Caco-2 (cell line): ENCODE results near the gene ZNF30. TPM values are rescaled to one million over a fixed set of nuclear protein-coding genes. Genes with fewer than 3 reads are reported as not detected.
"Not testable (repeated sequence)": the region's sequence is repeated elsewhere in the genome, so short reads cannot be mapped to it uniquely, and the experiment has no call there.

Source experiments
- BruUV-seq: library from RNA; stranded (reverse); fragments of 400-500 nt; replicated peaks from 2 replicates; lab custom pipeline; 2021; lab: Mats Ljungman, UMichigan
- CTCF ChIA-PET: fragments of 300-600 bp; sonication (Branson Sonifier 250); formaldehyde crosslinking; loops from one replicate; lab custom pipeline; 2022; ENCODE audit warnings: antibody characterized with exemption; lab: Charles Lee
- POLR2A ChIA-PET: fragments of 300-600 bp; sonication (Branson Sonifier 250); formaldehyde crosslinking; loops from one replicate; lab custom pipeline; 2022; ENCODE audit warnings: antibody characterized with exemption; lab: Charles Lee
- DNase-seq, 2 experiments: peaks; one replicate each; pipeline versions ENCODE4 v3.0.0 to v3.0.0-alpha.2; 2020 to 2022
- H3K27me3 ChIP-seq: replicated peaks from 2 replicates; pipeline ENCODE4 v1.6.0; 2011; ENCODE audit warnings: low read length; ENCODE audit not compliant: control insufficient read depth, insufficient read depth
- H3K36me3 ChIP-seq: 2 replicates; pipeline ENCODE4 v1.5.1; 2011; ENCODE audit warnings: low read length; ENCODE audit not compliant: control insufficient read depth, insufficient read depth
- H3K4me1 ChIP-seq: fragments of 250-450 bp; sonication (Bioruptor Pico); 2 replicates; pipeline ENCODE4 v1.5.1; 2020; ENCODE audit warnings: mild to moderate bottlenecking
- H3K4me3 ChIP-seq: 2 replicates; pipeline ENCODE4 v1.5.1; 2011; ENCODE audit warnings: low read depth, mild to moderate bottlenecking, control low read depth, low read length
- H3K9me3 ChIP-seq: fragments of 250-450 bp; sonication (Bioruptor Pico); 2 replicates; pipeline ENCODE4 v1.5.1; 2020; ENCODE audit warnings: mild to moderate bottlenecking, moderate library complexity
- H3K27ac Mint-ChIP-seq: one replicate; pipeline ENCODE4 v1.8.0; 2022; ENCODE audit warnings: mixed read lengths; ENCODE audit not compliant: unreplicated experiment
- H3K27me3 Mint-ChIP-seq: one replicate; pipeline ENCODE4 v1.8.0; 2022; ENCODE audit warnings: mixed read lengths; ENCODE audit not compliant: insufficient read depth, unreplicated experiment
- H3K36me3 Mint-ChIP-seq: one replicate; pipeline ENCODE4 v1.8.0; 2022; ENCODE audit warnings: mild to moderate bottlenecking, mixed read lengths; ENCODE audit not compliant: insufficient read depth, unreplicated experiment
- H3K4me1 Mint-ChIP-seq: one replicate; pipeline ENCODE4 v1.8.0; 2022; ENCODE audit warnings: low read depth, mixed read lengths; ENCODE audit not compliant: unreplicated experiment
- H3K4me3 Mint-ChIP-seq: one replicate; pipeline ENCODE4 v1.8.0; 2022; ENCODE audit warnings: mild to moderate bottlenecking, moderate library complexity, mixed read lengths; ENCODE audit not compliant: unreplicated experiment
- H3K9me3 Mint-ChIP-seq: one replicate; pipeline ENCODE4 v1.8.0; 2022; ENCODE audit warnings: mixed read lengths; ENCODE audit not compliant: unreplicated experiment
- CTCF ChIP-seq, 2 experiments: fragments of 200-600 bp in 1 of 2; IDR thresholded peaks; 1 replicate in 1 of 2; 2 replicates in 1 of 2; pipeline versions ENCODE4 v1.5.1 to v1.8.0; 2011 to 2022; ENCODE audit warnings: antibody characterized with exemption in 1 of 2, control low read depth in 1 of 2, inconsistent platforms in 1 of 2, low read depth in 1 of 2, low read length in 1 of 2, mild to moderate bottlenecking in 1 of 2, moderate library complexity in 1 of 2; ENCODE audit not compliant: insufficient read depth in 1 of 2, severe bottlenecking in 1 of 2, unreplicated experiment in 1 of 2
- intact Hi-C: fragments of 100-400 bp; cut with micrococcal nuclease; formaldehyde crosslinking; loops from one replicate; pipeline ENCODE4 v1.10.0; 2022; ENCODE audit not compliant: unreplicated experiment
- total RNA-seq: library from RNA; stranded (reverse); gene quantifications from 2 replicates; pipeline ENCODE4 v1.2.3, GENCODE V29; 2022

ZNF30 gene
- total RNA-seq, 1 experiment from 2014 or later, result 5.6 TPM

DNA sequence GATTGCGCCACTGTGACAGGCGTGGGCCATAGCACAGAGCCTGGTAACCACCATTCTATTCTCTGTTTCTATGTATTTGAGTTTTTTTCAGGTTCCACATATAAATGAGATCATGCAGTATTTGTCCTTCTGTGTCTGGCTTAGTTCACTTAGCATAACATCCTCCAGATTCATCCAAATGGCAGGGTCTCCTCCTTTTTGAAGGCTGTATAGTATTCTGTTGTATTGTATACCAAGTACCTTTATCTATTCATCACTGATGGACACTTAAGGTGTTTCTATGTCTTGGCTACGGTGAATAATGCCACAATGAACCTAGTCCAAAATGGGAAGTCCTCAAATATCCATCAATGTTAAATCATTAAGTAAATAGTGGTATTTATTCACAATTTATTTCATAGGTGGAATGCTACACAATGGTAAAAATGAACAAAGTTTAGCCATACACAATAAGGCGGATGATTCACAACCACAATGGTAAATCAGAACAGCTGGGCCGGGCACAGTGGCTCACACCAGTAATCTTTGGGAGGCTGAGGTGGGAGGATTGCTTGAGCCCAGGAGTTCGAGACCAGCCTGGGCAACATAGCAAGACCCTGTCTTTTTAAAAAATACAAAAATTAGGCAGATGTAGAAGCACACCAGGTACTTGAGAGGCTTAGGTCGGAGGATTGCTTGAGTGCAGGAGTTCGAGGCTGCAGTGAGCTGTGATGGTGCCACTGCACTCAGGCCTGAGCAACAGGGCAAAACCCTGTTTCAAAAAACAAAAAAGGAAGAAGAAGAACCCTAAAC lies 65.0 kb downstream of the ZNF30 start:
- BruUV-seq, result no TSS peak
- Histone ChIP-seq H3K4me3 (no peak overlapping the region), H3K27me3 (no peaks in the 10 kb centered on the region), H3K9me3 (no peaks in the 10 kb centered on the region), H3K4me1 (peaks cover 25% of the 10 kb centered on the region), H3K36me3 (no peaks in the 10 kb centered on the region)
- CTCF ChIA-PET, result no interaction called here
- no peak for DNase-seq
- POLR2A ChIA-PET, result no interaction called here
- H3K9me3 Mint-ChIP-seq, result no peaks in the 10 kb centered on the region
- no peak for TF ChIP-seq CTCF (IDR thresholded peaks at IDR 0.05; ENCODE audit: insufficient read depth in 1 of 2, low read depth in 1 of 2, low read length in 1 of 2, severe bottlenecking in 1 of 2, unreplicated experiment in 1 of 2)
- intact Hi-C loops, result no loop called here
- H3K27ac Mint-ChIP-seq, result no peak overlapping the region
- no peaks in the 10 kb centered on the region for H3K36me3 Mint-ChIP-seq
- H3K4me1 Mint-ChIP-seq, result peaks cover 10% of the 10 kb centered on the region
- H3K4me3 Mint-ChIP-seq, result no peak overlapping the region
- H3K27me3 Mint-ChIP-seq, result no peaks in the 10 kb centered on the region

DNA sequence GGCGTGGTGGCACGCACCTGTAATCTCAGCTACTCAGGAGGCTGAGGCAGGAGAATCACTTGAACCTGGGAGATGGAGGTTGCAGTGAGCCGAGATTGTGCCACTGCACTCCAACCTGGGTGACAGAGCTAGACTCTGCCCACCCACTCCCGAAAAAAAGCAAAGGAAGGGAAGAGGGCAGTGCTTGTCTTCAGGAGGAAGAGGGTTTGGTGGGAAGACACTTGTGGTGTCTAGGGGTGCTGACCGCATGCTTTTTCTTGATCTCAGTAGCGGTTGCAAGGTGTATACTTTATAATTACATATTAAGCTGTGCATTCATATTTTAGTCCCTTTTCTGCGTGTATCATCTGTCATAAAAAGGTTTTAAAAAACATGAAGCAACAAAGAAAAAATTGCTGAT lies 65.9 kb downstream of the ZNF30 start:
- H3K36me3 ChIP-seq, H3K27me3 ChIP-seq, H3K27ac Mint-ChIP-seq, H3K9me3 ChIP-seq, DNase-seq, CTCF ChIA-PET, H3K4me3 Mint-ChIP-seq, H3K36me3 Mint-ChIP-seq, H3K9me3 Mint-ChIP-seq, H3K27me3 Mint-ChIP-seq, intact Hi-C loops, POLR2A ChIA-PET, H3K4me3 ChIP-seq, BruUV-seq: not testable (repeated sequence)
- peaks cover 25% of the 10 kb centered on the region for H3K4me1 ChIP-seq
- peaks cover 18% of the 10 kb centered on the region for H3K4me1 Mint-ChIP-seq

GRCh38 chr19:34994286-34994642 lies 67.6 kb downstream of the ZNF30 start:
- no peaks in the 10 kb centered on the region for H3K9me3 ChIP-seq
- H3K4me3 ChIP-seq, result no peak overlapping the region
- no peak for TF ChIP-seq CTCF (IDR thresholded peaks at IDR 0.05; ENCODE audit: insufficient read depth in 1 of 2, low read depth in 1 of 2, low read length in 1 of 2, severe bottlenecking in 1 of 2, unreplicated experiment in 1 of 2)
- no peaks in the 10 kb centered on the region for H3K27me3 ChIP-seq
- CTCF ChIA-PET, result interaction anchor here (1.7 kb wide), 1 partner anchor 12 kb away, joined by 6 read pairs; no protein-coding TSS in a partner anchor
- peaks cover 30% of the 10 kb centered on the region for H3K4me1 ChIP-seq
- no peak overlapping the region for H3K4me3 Mint-ChIP-seq
- H3K4me1 Mint-ChIP-seq, result peaks cover 28% of the 10 kb centered on the region
- H3K36me3 Mint-ChIP-seq, result no peaks in the 10 kb centered on the region
- no peak for DNase-seq
- no peaks in the 10 kb centered on the region for H3K36me3 ChIP-seq
- POLR2A ChIA-PET, result interaction anchor here (0.6 to 1.9 kb wide), 2 partner anchors 12 to 963 kb away, joined by 3 to 14 read pairs; no protein-coding TSS in a partner anchor
- BruUV-seq, result no TSS peak
- no peaks in the 10 kb centered on the region for H3K27me3 Mint-ChIP-seq
- H3K27ac Mint-ChIP-seq, result peak overlapping the region; percentile 2
- intact Hi-C loops, result no loop called here
- H3K9me3 Mint-ChIP-seq, result no peaks in the 10 kb centered on the region

Other genes starting within 250 kb of the ZNF30 start
- 0.72 and 1.00 TPM in 2 replicates for gene SCGB2B2, start 249.7 kb upstream of the ZNF30 start, total RNA-seq
- gene ZNF302, start 249.2 kb upstream of the ZNF30 start, total RNA-seq, result 28.1 and 30.1 TPM in 2 replicates
- gene ZNF181, start 192.7 kb upstream of the ZNF30 start, total RNA-seq, result 5.4 and 6.2 TPM in 2 replicates
- gene ZNF599, start 153.7 kb upstream of the ZNF30 start, total RNA-seq, result 5.0 and 6.8 TPM in 2 replicates
- gene ZNF792, start 37.3 kb downstream of the ZNF30 start, total RNA-seq, result 4.5 and 5.6 TPM in 2 replicates
- gene GRAMD1A, start 73.4 kb downstream of the ZNF30 start, total RNA-seq, result 110 and 132 TPM in 2 replicates
- gene SCN1B, start 103.6 kb downstream of the ZNF30 start, total RNA-seq, result 1.7 and 1.9 TPM in 2 replicates
- gene HPN, start 114.8 kb downstream of the ZNF30 start, total RNA-seq, result 20.8 and 21.1 TPM in 2 replicates
- gene FXYD3, start 188.9 kb downstream of the ZNF30 start, total RNA-seq, result 26.8 and 36.7 TPM in 2 replicates
- 0.37 and 0.43 TPM in 2 replicates for gene LGI4, start 208.2 kb downstream of the ZNF30 start, total RNA-seq
- gene FXYD1, start 211.9 kb downstream of the ZNF30 start, total RNA-seq, result not detected in 2 replicates
- gene FXYD7, start 216.4 kb downstream of the ZNF30 start, total RNA-seq, result not detected in 2 replicates
- 20.2 and 20.4 TPM in 2 replicates for gene FXYD5, start 227.8 kb downstream of the ZNF30 start, total RNA-seq